Erythroblast (primary cell): ENCODE data around the gene RARRES1.

ENCODE experiments used
- GATA1 ChIP-seq: IDR thresholded peaks from 2 replicates; pipeline ENCODE4 v1.6.1; 2011; ENCODE audit warnings: low read depth, mild to moderate bottlenecking, control low read depth, low read length, moderate library complexity
- POLR2A ChIP-seq: IDR thresholded peaks from 2 replicates; pipeline ENCODE4 v1.6.1; 2011; ENCODE audit warnings: mild to moderate bottlenecking, low read length

GRCh38 chr3:158732856-158733200 lies 571 bp upstream of the RARRES1 start:
- no peak for TF ChIP-seq POLR2A
- no peak for TF ChIP-seq GATA1
